ENCODE data around the gene CFAP97.
"Not testable (repeated sequence)": the region's sequence is repeated elsewhere in the genome, so short reads cannot be mapped to it uniquely, and the experiment has no call there.

The CFAP97 gene

DNA sequence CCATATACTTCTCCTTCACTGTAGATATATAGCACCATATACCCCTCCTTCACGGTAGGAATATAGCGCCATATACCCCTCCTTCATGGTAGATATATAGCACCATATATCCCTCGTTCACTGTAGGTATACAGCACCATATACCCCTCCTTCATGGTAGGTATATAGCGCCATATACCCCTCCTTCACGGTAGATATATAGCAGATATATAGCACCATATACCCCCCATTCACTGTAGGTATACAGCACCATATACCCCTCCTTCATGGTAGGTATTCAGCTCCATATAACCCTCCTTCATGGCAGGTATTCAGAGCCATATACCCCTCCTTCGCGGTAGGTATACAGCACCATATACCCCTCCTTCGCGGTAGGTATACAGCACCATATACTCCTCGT, 18.1 kb upstream of the CFAP97 start:
- DNase-seq = no peak

GRCh38 chr4:185221491-185221890, 17.7 kb upstream of the CFAP97 start:
- no peak for DNase-seq

- no peak for DNase-seq
Measured at GRCh38 chr4:185219551-185220344, 15.9 kb upstream of the CFAP97 start.

DNA sequence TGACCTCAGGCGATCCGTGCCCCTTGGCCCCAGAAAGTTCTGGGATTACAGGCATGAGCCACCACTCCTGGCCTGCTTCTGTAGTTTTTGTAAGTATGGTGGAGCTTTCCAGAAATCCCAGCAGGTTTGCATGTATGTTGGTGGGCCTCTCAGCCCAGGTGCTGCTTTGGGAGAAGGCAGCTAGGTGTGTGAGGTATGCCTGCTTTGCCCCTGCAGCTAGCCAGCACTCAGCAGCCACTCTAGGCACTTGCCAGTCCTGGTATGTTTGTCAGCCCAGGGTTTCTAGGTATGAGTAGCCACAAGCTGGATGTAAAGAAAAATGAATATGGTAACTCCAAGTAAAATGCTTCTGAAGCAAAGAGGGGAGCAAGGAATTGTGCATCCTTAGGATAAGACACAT, 14.5 kb upstream of the CFAP97 start:
- no peak for DNase-seq

GRCh38 chr4:185217408-185217975, 13.7 kb upstream of the CFAP97 start:
- DNase-seq = no peak

DNA sequence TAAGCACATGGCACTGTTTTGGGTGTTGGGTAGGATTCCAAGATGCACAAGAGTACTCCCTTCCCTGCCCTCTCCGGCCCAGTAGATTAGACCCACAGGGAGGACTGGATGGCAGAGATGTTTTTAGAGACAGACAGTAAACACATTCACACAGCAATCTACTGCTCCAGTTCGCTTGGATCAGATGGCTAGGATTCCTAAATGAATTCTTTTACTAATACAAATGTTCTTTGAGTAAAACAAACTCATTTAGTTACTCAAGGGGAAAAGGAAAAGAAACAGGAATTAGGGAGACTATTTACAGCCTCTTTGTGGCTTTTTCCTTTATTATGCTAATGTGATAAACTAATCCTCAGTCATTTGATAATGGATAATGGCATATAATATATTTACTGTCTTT, 11.5 kb upstream of the CFAP97 start:
- no peak for DNase-seq

DNA sequence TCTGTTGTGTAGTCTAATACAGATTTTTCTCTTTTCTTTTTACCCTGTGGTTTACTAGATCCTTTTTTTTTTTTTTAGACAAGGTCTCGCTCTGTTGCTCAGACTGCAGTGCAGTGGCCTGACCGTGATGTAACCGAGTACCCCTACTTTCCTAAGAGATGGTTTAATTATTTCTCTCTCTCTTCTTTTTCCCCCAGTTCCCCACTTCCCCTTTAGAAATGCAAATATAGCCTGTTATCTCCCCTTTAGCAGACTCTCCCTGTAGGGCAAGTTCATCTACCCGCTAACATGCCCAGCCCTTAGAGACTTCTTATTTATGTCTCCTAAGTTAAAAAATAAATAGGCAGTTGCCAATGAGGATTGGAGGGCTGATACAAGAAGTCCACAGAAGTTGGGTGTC, 10.1 kb upstream of the CFAP97 start:
- no peak for DNase-seq

DNA sequence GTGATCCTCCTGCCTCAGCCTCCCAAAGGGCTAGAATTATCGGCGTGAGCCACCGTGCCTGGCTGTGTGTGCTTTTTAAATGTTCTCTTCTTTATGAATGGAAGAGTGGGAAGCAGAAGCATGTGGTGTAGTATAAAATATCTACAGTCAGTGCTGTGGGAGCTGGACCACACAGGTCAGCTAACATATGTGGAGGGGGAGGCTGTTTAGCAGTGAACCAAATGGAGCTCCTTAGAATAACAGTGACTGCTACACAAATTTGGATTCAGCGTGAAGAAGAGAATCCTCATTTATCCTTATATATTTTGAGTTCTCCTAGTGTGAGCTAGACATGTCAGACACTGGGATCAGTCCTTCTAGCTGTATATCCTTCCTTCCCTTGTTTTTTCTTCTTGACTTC, 8.8 kb upstream of the CFAP97 start:
- no peak for DNase-seq

- no peak for DNase-seq
Measured at GRCh38 chr4:185211641-185212040, 7.8 kb upstream of the CFAP97 start.

- no peak for DNase-seq
Measured at GRCh38 chr4:185211035-185211434, 7.2 kb upstream of the CFAP97 start.

DNA sequence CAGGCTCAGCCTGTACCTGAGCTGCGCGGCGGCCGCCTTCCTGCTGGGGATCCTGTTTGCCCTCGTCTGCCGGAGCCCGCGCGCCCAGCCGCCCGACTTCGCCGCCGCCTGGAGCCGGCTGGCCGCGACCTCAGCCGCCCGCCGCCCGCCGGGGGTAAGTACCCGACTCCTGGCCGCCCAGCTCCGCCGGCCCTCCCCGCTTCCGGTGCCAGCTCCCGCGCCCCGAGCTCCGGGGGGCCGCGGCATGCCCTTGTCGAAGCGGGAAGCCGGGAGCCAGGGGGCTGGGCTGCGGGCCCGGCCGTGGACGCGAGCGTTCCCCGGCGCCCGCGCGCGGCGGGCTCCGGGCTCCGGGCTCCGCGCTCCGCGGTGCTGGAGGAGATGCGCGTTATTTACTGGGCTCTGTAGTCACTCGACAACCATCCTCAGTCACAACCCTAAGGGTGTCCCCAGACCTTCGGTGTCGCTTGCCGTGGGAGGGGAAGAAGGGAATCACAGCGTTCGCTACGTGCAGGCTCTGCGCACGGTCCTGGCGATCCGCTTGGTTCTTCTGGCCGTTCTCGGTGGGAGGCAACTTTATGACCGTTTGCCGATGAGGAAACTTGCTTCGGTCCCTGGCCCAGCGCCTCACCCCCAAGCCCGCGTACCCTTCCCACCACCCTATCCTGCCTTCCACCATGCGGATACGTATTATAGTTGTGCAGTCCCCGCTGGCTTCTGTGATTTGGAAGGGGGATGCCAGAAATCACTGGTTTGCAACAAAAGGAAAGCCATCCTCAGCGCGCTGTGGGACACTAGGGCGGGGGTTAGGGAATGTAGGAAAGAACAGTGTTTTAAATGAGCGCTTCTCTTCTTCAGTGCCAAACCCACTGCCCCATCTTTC, 6.5 kb upstream of the CFAP97 start:
- DNase-seq = no peak

GRCh38 chr4:185209852-185210101, 6.0 kb upstream of the CFAP97 start:
- DNase-seq = not testable (repeated sequence)

- DNase-seq = peak; percentile 49
Measured at GRCh38 chr4:185209031-185209851, 5.4 kb upstream of the CFAP97 start, which contains the start of gene SNX25. Gene SNX25 (plus strand): TSS chr4:185209598. CDS start chr4:185209827, 229 bp downstream.

GRCh38 chr4:185207466-185207865, 3.7 kb upstream of the CFAP97 start:
- DNase-seq = no peak

GRCh38 chr4:185205697-185206342, 2.0 kb upstream of the CFAP97 start:
- no peak for DNase-seq

GRCh38 chr4:185205073-185205472, 1.3 kb upstream of the CFAP97 start:
- DNase-seq = not testable (repeated sequence)

- no peak for DNase-seq
Measured at GRCh38 chr4:185204238-185204910, 574 bp upstream of the CFAP97 start.

DNA sequence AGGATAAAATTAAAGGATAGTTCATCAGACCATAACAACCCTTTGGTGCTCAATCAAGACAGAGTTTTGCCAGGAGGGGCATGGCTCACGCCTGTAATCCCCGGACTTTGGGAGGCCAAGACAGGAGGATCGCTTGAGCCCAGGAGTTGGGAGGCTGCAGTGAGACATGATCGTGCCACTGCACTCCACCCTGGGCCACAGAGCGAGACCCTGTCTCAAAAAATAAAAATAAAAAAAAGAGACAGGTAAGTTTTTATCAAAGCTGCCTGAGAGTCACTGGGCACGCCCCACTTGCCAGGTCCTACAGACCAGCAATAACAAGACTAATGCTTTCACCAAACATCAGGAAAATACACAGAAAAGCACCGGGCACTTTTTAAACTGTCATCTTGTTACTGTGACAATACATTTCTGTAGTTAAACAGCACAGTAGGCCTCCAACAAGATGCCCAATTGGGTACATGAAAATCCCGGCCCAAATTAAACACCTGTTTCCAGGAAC, 765 bp downstream of the CFAP97 start:
- no peak for DNase-seq

DNA sequence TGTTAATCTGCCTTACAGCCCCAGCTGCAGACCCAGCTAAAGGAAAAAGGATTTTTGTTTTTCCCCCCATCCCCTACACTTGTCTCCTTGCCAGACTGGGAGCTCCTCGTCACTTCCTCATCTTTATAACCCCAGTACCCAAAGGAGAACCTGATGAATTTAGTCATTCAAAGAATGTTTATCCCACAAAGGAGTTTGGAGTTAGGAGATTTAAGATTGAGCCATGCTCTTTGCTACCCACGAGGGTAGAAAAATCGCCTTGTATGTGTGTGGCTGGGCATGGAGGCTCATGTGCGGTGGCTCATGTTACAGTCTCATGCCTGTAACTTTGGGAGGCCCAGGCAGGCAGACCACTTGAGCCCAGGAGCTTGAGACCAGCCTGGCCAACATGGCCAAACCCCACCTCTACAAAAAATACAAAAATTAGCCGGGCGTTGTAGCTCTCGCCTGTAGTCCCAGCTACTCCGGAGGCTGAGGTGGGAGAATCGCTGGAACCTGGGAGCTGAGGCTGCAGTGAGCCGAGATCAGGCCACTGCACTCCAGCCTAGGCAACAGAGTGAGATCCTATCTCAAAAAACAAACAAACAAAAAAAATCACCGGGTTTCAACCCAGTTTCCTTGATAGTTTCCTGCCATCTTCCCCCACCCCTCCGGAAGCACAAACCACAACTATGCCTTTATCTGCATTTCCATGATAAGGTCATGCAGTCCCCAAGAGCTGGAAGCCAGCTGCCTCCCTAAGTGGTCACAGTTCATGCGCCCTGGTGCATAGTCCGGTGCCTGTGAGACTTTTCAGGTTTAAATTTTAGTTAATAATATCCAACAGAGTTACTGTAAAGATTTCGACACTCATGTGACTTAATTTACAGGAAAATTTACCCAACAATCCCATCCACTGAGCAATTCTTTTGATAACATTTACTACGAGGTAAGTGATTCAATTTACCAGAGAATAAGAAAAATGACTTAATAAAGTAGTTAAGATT, 1.5 kb downstream of the CFAP97 start:
- DNase-seq = no peak

DNA sequence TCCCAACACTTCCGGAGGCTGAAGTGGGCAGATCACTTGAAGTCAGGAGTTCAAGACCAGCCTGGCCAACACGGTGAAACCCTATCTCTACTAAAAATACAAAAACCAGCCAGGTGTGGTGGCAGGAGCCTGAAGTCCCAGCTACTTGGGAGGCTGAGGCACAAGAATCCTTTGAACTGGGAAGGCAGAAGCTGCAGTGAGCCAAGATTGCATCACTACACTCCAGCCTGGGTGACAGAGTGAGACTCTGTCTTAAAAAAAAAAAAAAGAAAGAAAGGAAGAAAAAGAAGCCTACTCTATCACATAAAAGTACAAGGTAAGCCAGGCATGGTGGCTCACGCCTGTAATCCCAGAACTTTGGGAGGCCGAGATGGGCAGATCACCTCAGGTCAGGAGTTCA, 5.6 kb downstream of the CFAP97 start:
- not testable (repeated sequence) for DNase-seq
